Stimulated activated naive CD4-positive, alpha-beta T cell (primary cell): ENCODE results near the gene RPTOR.

Source experiments
- DNase-seq, 6 experiments: peaks; one replicate each; lab custom pipeline; 2025; lab: John Stamatoyannopoulos, UW

Gene RPTOR

GRCh38 chr17:80961541-80962330, 417.1 kb downstream of the RPTOR start:
- no peak for DNase-seq

- no peak for DNase-seq
These were observed 418.0 kb downstream of the RPTOR start for GRCh38 chr17:80962356-80963329.

DNA sequence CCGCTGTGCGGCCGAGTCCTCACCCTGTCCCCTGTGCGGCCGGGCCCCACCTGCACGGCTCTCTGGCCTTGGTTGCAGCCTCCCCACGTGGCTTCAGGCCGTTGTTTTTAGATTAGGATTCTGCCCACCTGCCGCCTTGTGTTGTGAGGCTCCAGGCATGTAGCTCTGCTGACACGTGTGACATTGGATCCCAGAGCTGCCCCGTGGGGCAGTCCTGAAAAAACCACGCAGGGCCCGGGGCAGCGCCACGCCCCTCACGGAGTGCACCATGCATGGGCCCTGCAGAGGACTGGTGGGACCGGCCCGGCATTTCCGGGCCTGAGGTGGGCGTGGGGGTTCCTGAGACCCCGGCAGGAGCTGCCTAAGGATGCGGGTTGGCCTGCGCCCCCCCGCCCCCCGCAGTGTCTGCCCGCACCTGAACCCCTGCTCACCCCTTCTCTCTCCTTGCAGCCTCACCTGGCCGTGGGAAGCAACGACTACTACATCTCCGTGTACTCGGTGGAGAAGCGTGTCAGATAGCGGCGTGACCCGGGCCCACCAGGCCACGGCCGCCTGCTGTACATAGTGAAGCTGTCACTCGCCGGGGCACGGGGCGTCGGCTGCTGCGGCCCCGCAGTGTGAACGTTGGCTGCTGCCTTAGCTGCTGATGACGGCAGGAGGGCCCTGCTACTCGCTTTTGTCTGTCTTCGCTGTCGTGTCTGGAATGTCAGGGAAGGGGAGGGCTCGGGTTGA, 419.3 kb downstream of the RPTOR start:
- DNase-seq, result no peak

DNA sequence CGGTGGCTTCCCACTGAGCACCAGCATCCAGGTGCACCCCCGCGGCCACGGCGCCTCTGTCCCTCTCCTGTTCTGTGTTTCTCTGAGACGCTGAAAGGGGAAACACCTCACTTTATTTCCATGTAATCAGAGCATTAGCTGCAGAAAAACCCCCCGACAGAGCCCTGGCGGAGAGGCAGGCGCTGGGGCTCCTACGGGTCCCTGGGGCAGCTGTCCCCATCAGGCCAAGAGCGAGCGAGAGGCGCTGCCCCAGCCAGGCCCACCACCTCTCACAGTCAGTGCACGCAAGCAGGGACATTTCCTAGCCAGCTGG, 419.9 kb downstream of the RPTOR start:
- DNase-seq, result no peak

DNA sequence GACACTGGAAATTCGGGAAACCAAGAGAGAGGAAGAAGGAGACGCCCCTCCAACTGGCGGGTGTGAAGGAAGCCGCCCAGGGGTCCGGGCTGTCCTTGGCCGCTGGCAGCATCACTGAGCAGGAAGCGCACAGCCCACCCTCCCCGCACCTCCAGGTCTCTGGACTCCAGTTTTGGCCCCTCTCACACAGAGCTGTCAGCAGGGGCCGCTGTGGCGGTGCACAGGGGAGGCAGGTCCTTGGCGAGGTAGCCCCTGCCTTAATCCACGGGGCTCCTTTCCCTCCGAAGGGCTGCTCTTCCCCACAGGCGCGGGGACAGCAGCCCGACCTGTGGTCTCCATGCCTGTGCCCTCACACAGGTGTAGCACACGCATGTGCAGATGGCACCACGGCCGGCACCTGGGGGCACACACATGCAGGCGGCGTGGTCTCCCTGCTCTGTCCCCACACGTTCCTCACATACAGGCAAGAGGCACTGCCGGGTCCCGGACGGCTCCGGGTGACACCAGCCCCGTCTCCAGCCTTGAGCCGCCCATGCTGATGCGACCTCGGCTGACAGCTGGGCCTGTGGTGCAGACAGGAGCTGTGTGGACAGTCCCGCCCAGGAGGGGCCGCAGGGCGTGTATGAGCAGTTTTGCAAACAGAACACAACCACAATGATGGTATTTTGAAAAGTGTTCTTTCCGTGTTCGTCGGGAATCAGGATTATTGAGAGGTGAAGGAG, 420.4 kb downstream of the RPTOR start:
- DNase-seq, result no peak

- DNase-seq, result no peak
These were observed 421.0 kb downstream of the RPTOR start for GRCh38 chr17:80965606-80966005.

DNA sequence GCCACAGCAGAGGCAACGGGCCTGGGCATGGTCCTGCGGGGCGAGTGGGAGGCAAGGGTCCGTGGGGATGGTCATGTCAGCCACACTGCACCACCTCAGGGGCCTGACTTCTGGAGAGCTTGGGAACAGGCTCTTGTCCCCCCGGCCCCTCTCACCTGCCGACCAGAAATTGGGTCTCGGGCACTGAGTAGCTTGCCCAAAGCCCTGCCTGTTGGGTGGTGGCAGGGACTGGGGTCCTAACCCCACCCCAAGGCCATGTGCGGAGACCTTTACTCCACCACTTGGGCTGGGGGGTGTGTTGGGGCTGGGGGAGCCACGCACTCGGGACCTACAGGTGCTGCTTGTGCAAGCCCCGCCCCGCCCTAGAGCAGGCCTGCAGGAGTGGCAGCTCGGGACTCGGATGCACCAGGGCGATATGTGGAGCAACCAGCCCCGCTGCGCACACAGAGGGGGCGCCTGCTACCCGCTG, 422.8 kb downstream of the RPTOR start:
- DNase-seq, result no peak

GRCh38 chr17:80968602-80969029, 424.0 kb downstream of the RPTOR start:
- no peak for DNase-seq

DNA sequence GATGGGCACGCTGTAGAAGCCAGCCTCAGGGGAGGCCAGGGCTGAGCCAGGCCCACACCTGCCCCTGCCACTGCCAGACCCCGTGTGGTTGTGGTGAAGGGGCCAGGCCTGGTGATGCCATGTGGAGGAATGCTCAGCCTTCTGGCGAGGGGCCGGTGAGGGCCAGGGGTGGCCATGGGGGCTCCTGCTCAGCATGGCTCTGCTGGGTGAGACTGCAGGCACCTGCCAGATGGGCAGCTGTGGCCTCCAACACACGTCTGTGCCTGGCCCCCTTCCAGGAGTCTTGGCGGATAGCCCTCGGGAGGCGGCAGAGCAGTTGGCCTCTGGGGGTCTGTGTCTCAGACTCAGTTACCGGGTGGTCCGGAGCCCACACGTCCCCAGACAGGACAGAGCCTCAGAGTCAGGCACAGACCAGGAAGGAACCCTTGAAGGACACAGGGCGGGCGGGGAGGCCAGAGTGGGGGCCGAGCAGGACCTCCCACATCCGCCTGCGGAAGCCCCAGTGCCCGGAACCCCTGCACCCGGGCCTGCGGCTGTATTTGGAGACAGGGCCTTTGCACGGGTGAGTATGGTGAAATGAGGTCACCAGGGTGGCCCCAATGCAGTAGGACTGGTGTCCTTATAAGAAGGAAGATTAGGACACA, 424.5 kb downstream of the RPTOR start:
- DNase-seq, result no peak

DNA sequence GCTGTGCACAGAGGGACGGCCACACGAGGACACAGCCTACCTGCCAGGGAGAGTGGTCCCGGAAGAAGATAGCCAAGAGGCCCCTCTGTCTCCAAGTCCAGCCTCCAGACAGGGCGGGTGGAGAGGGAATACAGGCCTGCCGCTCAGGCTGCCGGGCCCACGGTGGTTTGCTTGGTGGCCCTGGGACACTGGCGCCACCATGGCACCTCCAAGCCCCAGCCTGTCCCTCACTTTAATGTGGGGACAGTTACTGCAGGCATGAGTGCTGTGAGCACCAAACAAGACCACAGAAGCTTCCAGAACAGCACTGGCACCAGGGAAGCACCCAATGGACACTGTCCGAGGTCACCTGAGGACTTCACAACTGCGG, 425.0 kb downstream of the RPTOR start:
- DNase-seq, result no peak

GRCh38 chr17:80970044-80970761, 425.6 kb downstream of the RPTOR start:
- DNase-seq, result peak; percentile 10 to 55 (median 24)

DNA sequence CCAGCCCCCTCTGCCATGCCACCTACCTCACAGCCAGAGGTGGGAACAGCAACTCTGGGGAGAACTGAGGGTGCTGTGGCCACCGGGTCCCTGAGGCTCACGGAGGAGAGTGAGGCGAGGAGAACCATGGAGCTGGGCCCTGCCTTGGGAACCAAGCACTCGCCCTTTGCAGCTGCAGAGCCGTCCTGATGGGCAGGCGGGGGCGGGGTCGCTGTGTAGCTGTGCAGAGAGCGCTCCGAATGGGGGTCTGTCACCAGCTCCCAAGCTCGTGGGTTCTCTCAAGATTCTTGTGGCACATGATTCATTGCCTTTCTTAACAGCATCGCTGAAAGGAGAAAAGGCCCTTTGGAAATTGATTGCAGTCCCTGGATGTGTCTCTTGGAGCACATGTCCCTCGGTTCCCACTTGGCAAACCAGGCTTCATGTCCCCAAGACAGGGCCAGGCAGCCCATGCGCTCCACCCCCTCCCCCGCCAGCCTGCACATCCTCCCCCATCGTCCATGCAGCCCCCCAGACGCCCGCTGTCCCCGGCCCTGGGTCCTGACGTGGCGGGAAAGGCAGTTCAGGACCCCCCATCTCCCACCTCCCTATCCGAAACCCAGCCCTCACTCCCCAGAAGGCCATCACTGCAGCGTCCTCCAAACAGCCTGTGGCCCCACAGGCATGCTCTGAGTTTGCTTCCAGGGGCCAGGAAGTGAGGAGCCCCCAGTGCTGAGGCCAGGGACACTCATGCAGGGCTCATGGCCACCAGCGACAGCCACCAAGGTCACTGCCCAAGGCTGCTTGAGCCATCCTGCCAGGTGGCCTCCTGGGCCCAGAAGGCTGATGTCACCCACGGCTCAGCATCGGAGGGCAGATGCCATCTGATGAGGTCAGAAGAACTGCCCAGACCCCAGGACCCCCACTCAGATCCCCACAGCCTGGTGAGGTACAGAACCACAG, 426.4 kb downstream of the RPTOR start:
- no peak for DNase-seq

DNA sequence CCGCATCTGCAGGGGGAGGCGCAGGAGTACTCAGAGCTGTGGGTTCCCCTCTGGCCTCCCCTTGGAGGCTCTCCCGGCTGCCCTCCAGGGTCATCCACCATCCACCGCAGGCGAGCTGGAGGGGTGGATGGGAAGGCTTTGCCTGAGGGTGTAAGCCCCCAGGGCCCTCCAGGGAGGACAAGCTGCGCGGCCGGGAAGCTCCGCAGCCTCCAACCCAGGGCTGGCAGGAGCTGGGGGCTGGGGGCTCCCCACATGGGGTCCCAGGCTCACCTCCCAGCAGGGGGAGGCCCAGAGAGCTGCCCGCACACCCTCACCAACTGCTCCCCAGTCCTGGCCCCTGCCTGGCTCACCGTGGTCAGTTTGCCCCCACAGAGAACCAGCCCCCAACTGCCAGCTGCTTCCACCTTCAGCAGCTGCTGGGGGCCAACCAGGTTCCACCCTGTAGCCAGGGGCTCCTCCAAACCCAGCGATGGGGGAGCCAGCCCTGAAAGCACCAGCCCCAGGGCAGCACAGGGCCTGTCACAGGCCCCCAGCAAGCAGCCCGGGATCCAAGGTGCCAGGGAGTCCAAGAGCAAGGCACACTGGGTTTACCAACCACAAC, 427.2 kb downstream of the RPTOR start:
- DNase-seq, result no peak

DNA sequence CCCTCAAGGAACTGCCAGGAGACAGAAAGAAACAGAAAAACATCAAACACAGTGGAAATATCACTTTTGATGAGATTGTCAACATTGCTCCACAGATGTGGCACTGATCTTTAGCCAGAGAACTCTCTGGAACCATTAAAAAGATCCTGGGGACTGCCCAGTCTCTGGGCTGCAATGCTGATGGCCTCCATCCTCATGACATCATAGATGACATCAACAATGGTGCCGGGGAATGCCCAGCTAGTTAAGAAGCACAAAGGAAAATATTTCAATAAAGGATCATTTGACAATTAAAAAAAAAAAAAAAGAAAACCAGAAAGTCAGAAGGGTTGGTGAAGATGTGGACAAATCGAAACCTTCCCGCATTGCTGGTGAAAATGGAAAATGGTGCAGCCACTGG, 432.1 kb downstream of the RPTOR start:
- DNase-seq, result no peak

- DNase-seq, result no peak
These were observed 432.5 kb downstream of the RPTOR start for GRCh38 chr17:80977172-80977571.

GRCh38 chr17:80978499-80979497, 434.2 kb downstream of the RPTOR start:
- DNase-seq, result no peak

- DNase-seq, result no peak
These were observed 435.1 kb downstream of the RPTOR start for GRCh38 chr17:80979547-80980378.
